ENCODE measurements around the gene UBD. TPM values are rescaled to one million over a fixed set of nuclear protein-coding genes. Genes with fewer than 3 reads are reported as not detected.

Gene UBD
- total and polyA plus RNA-seq, 9 of the 15 experiments (the other 6 are each of a cell fraction or from before 2014, with no cell fraction given): not detected

DNA sequence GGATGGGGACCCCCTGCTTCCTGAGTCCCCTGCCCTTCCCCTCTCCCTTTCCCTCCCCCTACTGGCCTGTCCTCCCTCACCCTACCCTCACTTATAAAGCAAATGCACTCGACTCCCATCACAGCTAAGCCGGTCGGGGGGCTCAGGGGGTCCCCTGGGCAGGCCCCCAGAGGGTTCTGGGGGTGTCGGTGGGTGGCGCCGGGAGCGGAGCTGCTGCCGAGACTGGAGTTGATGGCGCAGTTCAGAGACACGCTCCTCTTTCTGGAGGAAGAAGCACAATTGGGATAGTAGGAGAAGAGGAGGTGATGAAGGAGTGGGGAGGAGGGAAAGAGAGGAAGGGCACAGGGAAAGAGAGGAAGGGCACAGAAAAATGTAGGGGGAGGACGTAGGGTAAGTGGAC is 43.9 kb upstream of the UBD start (continued):
- TF ChIP-seq, protein P1, sequence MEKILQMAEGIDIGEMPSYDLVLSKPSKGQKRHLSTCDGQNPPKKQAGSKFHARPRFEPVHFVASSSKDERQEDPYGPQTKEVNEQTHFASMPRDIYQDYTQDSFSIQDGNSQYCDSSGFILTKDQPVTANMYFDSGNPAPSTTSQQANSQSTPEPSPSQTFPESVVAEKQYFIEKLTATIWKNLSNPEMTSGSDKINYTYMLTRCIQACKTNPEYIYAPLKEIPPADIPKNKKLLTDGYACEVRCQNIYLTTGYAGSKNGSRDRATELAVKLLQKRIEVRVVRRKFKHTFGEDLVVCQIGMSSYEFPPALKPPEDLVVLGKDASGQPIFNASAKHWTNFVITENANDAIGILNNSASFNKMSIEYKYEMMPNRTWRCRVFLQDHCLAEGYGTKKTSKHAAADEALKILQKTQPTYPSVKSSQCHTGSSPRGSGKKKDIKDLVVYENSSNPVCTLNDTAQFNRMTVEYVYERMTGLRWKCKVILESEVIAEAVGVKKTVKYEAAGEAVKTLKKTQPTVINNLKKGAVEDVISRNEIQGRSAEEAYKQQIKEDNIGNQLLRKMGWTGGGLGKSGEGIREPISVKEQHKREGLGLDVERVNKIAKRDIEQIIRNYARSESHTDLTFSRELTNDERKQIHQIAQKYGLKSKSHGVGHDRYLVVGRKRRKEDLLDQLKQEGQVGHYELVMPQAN (IDR thresholded peaks at IDR 0.05; ENCODE audit: borderline replicate concordance): no peak
- TF ChIP-seq ZBTB1 (CRISPR knock-in tag; IDR thresholded peaks at IDR 0.05; ENCODE audit: borderline replicate concordance, low read depth) (no peak), KLF13 (tag; IDR thresholded peaks at IDR 0.05; ENCODE audit: borderline replicate concordance, low read depth) (no peak), CHD2 (IDR thresholded peaks at IDR 0.05; ENCODE audit: low read depth, low read length) (no peak), HDAC1 (IDR thresholded peaks at IDR 0.05) (no peak), RBM22 (IDR thresholded peaks at IDR 0.05; ENCODE audit: low read depth, low read length, poor library complexity, severe bottlenecking) (no peak), NFXL1 (CRISPR knock-in tag; IDR thresholded peaks at IDR 0.05) (no peak), NFE2 (IDR thresholded peaks at IDR 0.05; ENCODE audit: low read depth) (no peak)
- TF ChIP-seq, protein P2, sequence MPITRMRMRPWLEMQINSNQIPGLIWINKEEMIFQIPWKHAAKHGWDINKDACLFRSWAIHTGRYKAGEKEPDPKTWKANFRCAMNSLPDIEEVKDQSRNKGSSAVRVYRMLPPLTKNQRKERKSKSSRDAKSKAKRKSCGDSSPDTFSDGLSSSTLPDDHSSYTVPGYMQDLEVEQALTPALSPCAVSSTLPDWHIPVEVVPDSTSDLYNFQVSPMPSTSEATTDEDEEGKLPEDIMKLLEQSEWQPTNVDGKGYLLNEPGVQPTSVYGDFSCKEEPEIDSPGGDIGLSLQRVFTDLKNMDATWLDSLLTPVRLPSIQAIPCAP (CRISPR knock-in tag; IDR thresholded peaks at IDR 0.05; ENCODE audit: borderline replicate concordance): no peak
